SU-DHL-6 (cell line): Measurements from ENCODE around the gene PALLD.

Experiments
- H2AFZ ChIP-seq: fragments of 200-600 bp; sonication (generic); 2 replicates; pipeline ENCODE4 v1.6.1; 2014; ENCODE audit warnings: low read depth, mild to moderate bottlenecking, moderate library complexity, mixed read lengths, antibody characterized with exemption, low read length; ENCODE audit not compliant: severe bottlenecking
- H3F3A ChIP-seq: fragments of 200-600 bp; shearing (Covaris generic); 2 replicates; pipeline ENCODE4 v1.6.0; 2016; ENCODE audit warnings: antibody characterized with exemption, mild to moderate bottlenecking; ENCODE audit not compliant: insufficient read depth
- H3K27ac ChIP-seq: fragments of 200-600 bp; sonication (generic); 2 replicates; pipeline ENCODE4 v1.5.1; 2016; ENCODE audit warnings: low read depth, mild to moderate bottlenecking, low read length, moderate library complexity, mixed read lengths
- H3K27me3 ChIP-seq: fragments of 200-600 bp; sonication (generic), shearing (Covaris generic); 2 replicates; pipeline ENCODE4 v1.6.0; 2014; ENCODE audit warnings: mild to moderate bottlenecking, low read length
- H3K36me3 ChIP-seq: fragments of 200-600 bp; sonication (generic); 2 replicates; pipeline ENCODE4 v1.6.1; 2014; ENCODE audit warnings: mild to moderate bottlenecking, low read length, mixed read lengths
- H3K4me2 ChIP-seq: fragments of 300-600, 200-600 bp; shearing (Covaris generic), sonication (generic); 2 replicates; pipeline ENCODE4 v1.6.0; 2014; ENCODE audit warnings: low read length, low read depth, mild to moderate bottlenecking; ENCODE audit not compliant: poor library complexity, severe bottlenecking
- H3K4me3 ChIP-seq: fragments of 200-600 bp; sonication (generic); 2 replicates; pipeline ENCODE4 v1.5.1; 2014; ENCODE audit warnings: antibody characterized with exemption, low read length, mild to moderate bottlenecking, mixed read lengths; ENCODE audit not compliant: insufficient read depth, poor library complexity, severe bottlenecking
- H3K79me2 ChIP-seq: fragments of 200-600 bp; sonication (generic); 2 replicates; pipeline ENCODE4 v1.6.1; 2014; ENCODE audit warnings: mild to moderate bottlenecking, low read length, moderate library complexity; ENCODE audit not compliant: insufficient read depth
- H3K9ac ChIP-seq: fragments of 200-600 bp; sonication (generic); 2 replicates; pipeline ENCODE4 v1.7.0; 2014; ENCODE audit warnings: mild to moderate bottlenecking, low read length
- H3K9me2 ChIP-seq: fragments of 200-600 bp; sonication (generic); replicated peaks from 2 replicates; pipeline ENCODE4 v1.6.1; 2014; ENCODE audit warnings: low read length; ENCODE audit not compliant: insufficient read depth
- H3K9me3 ChIP-seq: fragments of 200-600 bp; sonication (generic); 2 replicates; pipeline ENCODE4 v1.6.1; 2014; ENCODE audit warnings: low read length, mixed read lengths; ENCODE audit not compliant: insufficient read depth
- H4K20me1 ChIP-seq: fragments of 200-600 bp; sonication (generic); 2 replicates; pipeline ENCODE4 v1.6.1; 2014; ENCODE audit warnings: low read depth, mild to moderate bottlenecking, antibody characterized with exemption, low read length, moderate library complexity, mixed read lengths
- CTCF ChIP-seq: fragments of 200-600 bp; sonication (generic); IDR thresholded peaks from one replicate; pipeline ENCODE4 v1.5.1; 2017; ENCODE audit warnings: antibody characterized with exemption, mild to moderate bottlenecking, low read length, moderate library complexity; ENCODE audit not compliant: insufficient read depth, poor library complexity, severe bottlenecking
- EZH2phosphoT487 ChIP-seq: fragments of 200-600 bp; sonication (generic), shearing (Covaris generic); conservative IDR thresholded peaks from 2 replicates; pipeline ENCODE4 v1.6.1; 2018; ENCODE audit warnings: mild to moderate bottlenecking, antibody characterized with exemption, low read length, moderate library complexity, mixed read lengths

The PALLD gene

GRCh38 chr4:168735735-168736134 is 238.9 kb downstream of the PALLD start:
- Histone ChIP-seq H3K9me2 (no peaks in the 10 kb centered on the region), H3K9ac (no peak overlapping the region), H4K20me1 (no peaks in the 10 kb centered on the region), H3K79me2 (no peaks in the 10 kb centered on the region), H2AFZ (no peak overlapping the region), H3K4me3 (no peak overlapping the region), H3F3A (no peaks in the 10 kb centered on the region), H3K4me2 (no peak overlapping the region), H3K27me3 (no peaks in the 10 kb centered on the region), H3K27ac (no peak overlapping the region), H3K9me3 (no peaks in the 10 kb centered on the region), H3K36me3 (no peaks in the 10 kb centered on the region)
- TF ChIP-seq EZH2phosphoT487 (no peak), CTCF (no peak)

- Histone ChIP-seq H4K20me1 (no peaks in the 10 kb centered on the region), H2AFZ (no peak overlapping the region), H3K9me3 (no peaks in the 10 kb centered on the region), H3K36me3 (no peaks in the 10 kb centered on the region), H3K27me3 (no peaks in the 10 kb centered on the region), H3K79me2 (no peaks in the 10 kb centered on the region), H3K9ac (no peak overlapping the region), H3K4me2 (no peak overlapping the region), H3F3A (no peaks in the 10 kb centered on the region), H3K4me3 (no peak overlapping the region), H3K27ac (no peak overlapping the region), H3K9me2 (no peaks in the 10 kb centered on the region)
- TF ChIP-seq CTCF = no peak
- no peak for TF ChIP-seq EZH2phosphoT487
Observed at GRCh38 chr4:168736860-168737805, 240.3 kb downstream of the PALLD start.

GRCh38 chr4:168737806-168738172 is 240.9 kb downstream of the PALLD start:
- Histone ChIP-seq H3K4me2 (no peak overlapping the region), H3K27ac (no peak overlapping the region), H3F3A (no peaks in the 10 kb centered on the region), H3K9me2 (no peaks in the 10 kb centered on the region), H2AFZ (no peak overlapping the region), H4K20me1 (no peaks in the 10 kb centered on the region), H3K79me2 (no peaks in the 10 kb centered on the region), H3K36me3 (no peaks in the 10 kb centered on the region), H3K27me3 (no peaks in the 10 kb centered on the region), H3K9ac (no peak overlapping the region), H3K9me3 (no peaks in the 10 kb centered on the region), H3K4me3 (no peak overlapping the region)
- no peak for TF ChIP-seq CTCF
- no peak for TF ChIP-seq EZH2phosphoT487
